ENCODE data around the gene ROM1. TPM values are rescaled to one million over a fixed set of nuclear protein-coding genes. Genes with fewer than 3 reads are reported as not detected.

ROM1 gene
- total RNA-seq, 1 experiment from 2014 or later = 2.7 TPM

GRCh38 chr11:62656796-62657429 is 43.9 kb downstream of the ROM1 start:
- TF ChIP-seq FOSL1 (IDR thresholded peaks at IDR 0.05; ENCODE audit: low read depth) (no peak), SP1 (IDR thresholded peaks at IDR 0.05; ENCODE audit: low read depth) (no peak), POLR2A (IDR thresholded peaks at IDR 0.05; ENCODE audit: borderline replicate concordance, extremely low read depth, insufficient read depth, insufficient read length) (no peak), SIN3A (IDR thresholded peaks at IDR 0.05; ENCODE audit: low read depth) (no peak), REST (IDR thresholded peaks at IDR 0.05; ENCODE audit: low read depth) (no peak), ELF1 (IDR thresholded peaks at IDR 0.05; ENCODE audit: borderline replicate concordance, low read depth) (no peak), EZH2phosphoT487 (IDR thresholded peaks at IDR 0.05; ENCODE audit: borderline replicate concordance) (no peak), EZH2 (IDR thresholded peaks at IDR 0.05) (no peak), SRF (IDR thresholded peaks at IDR 0.05; ENCODE audit: low read depth) (no peak), CEBPB (IDR thresholded peaks at IDR 0.05; ENCODE audit: low read depth) (no peak), CBX3 (IDR thresholded peaks at IDR 0.05; ENCODE audit: low read depth) (no peak), ZNF274 (IDR thresholded peaks at IDR 0.05; ENCODE audit: low read depth, low read length) (no peak), ZFX (IDR thresholded peaks at IDR 0.05) (no peak), YY1 (IDR thresholded peaks at IDR 0.05; ENCODE audit: extremely low read depth, insufficient replicate concordance, low read depth, low read length) (no peak)
- TF ChIP-seq, protein P1, sequence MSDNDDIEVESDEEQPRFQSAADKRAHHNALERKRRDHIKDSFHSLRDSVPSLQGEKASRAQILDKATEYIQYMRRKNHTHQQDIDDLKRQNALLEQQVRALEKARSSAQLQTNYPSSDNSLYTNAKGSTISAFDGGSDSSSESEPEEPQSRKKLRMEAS (IDR thresholded peaks at IDR 0.05) = no peak
- TF ChIP-seq, protein P2, sequence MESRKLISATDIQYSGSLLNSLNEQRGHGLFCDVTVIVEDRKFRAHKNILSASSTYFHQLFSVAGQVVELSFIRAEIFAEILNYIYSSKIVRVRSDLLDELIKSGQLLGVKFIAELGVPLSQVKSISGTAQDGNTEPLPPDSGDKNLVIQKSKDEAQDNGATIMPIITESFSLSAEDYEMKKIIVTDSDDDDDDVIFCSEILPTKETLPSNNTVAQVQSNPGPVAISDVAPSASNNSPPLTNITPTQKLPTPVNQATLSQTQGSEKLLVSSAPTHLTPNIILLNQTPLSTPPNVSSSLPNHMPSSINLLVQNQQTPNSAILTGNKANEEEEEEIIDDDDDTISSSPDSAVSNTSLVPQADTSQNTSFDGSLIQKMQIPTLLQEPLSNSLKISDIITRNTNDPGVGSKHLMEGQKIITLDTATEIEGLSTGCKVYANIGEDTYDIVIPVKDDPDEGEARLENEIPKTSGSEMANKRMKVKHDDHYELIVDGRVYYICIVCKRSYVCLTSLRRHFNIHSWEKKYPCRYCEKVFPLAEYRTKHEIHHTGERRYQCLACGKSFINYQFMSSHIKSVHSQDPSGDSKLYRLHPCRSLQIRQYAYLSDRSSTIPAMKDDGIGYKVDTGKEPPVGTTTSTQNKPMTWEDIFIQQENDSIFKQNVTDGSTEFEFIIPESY (IDR thresholded peaks at IDR 0.05; ENCODE audit: extremely low read depth, insufficient replicate concordance, low read length) = no peak
- TF ChIP-seq, protein P3, sequence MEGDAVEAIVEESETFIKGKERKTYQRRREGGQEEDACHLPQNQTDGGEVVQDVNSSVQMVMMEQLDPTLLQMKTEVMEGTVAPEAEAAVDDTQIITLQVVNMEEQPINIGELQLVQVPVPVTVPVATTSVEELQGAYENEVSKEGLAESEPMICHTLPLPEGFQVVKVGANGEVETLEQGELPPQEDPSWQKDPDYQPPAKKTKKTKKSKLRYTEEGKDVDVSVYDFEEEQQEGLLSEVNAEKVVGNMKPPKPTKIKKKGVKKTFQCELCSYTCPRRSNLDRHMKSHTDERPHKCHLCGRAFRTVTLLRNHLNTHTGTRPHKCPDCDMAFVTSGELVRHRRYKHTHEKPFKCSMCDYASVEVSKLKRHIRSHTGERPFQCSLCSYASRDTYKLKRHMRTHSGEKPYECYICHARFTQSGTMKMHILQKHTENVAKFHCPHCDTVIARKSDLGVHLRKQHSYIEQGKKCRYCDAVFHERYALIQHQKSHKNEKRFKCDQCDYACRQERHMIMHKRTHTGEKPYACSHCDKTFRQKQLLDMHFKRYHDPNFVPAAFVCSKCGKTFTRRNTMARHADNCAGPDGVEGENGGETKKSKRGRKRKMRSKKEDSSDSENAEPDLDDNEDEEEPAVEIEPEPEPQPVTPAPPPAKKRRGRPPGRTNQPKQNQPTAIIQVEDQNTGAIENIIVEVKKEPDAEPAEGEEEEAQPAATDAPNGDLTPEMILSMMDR (IDR thresholded peaks at IDR 0.05 in 2 of 3, conservative IDR thresholded peaks at IDR 0.05 in 1 of 3; ENCODE audit: borderline replicate concordance in 1 of 3, insufficient read depth in 1 of 3, low read depth in 2 of 3, low read length in 2 of 3) = no peak

More at GRCh38 chr11:62656796-62657429, 43.9 kb downstream of the ROM1 start:
- Histone ChIP-seq H3K36me3 (ENCODE audit: control insufficient read depth in 1 of 2, insufficient read depth in 2 of 2, low read length in 2 of 2) (no peaks in the 10 kb centered on the region), H3K4me2 (ENCODE audit: low read length) (no peak overlapping the region), H3K9me3 (ENCODE audit: control insufficient read depth in 1 of 2, insufficient read depth in 1 of 2, low read depth in 1 of 2, low read length in 2 of 2) (no peaks in the 10 kb centered on the region), H4K20me1 (ENCODE audit: insufficient read depth) (no peaks in the 10 kb centered on the region), H3K27ac (ENCODE audit: low read depth, low read length) (no peak overlapping the region), H3K4me1 (ENCODE audit: control insufficient read depth in 1 of 2, insufficient read depth in 2 of 2, low read length in 2 of 2) (peaks cover 2 to 16% of the 10 kb centered on the region in 2 experiments; a peak in 3 of 4 replicates), H3K4me3 (replicated peaks in 1 of 2; ENCODE audit: low read depth in 1 of 2, low read length in 2 of 2) (no peak overlapping the region), H2AFZ (ENCODE audit: low read depth, low read length, poor library complexity, severe bottlenecking) (no peak overlapping the region), H3K79me2 (ENCODE audit: insufficient read depth, low read length) (peaks cover 12% of the 10 kb centered on the region), H3K9me2 (ENCODE audit: insufficient read depth) (no peaks in the 10 kb centered on the region), H3K9ac (ENCODE audit: low read length) (no peak overlapping the region), H3K27me3 (ENCODE audit: insufficient read depth, low read length) (no peaks in the 10 kb centered on the region)
- DNase-seq (ENCODE audit: low read depth, low spot score) = no peak
- no TSS peak for BruUV-seq (replicated peaks)
- POLR2A ChIA-PET = interaction anchor here (1.3 to 14.1 kb wide), 4 partner anchors 9 to 184 kb away, joined by 4 to 195 read pairs (median 4); partner anchors contain the start of genes C11orf98, CSKMT, LBHD1 and TUT1
- CTCF ChIA-PET = no interaction called here
- ATAC-seq = no peak
- intact Hi-C loops (cut with micrococcal nuclease) = no loop called here
- RAD21 ChIA-PET (ENCODE audit: low non-redundant PET in 1 of 2, low total read pairs in 2 of 2, uncharacterized antibody in 2 of 2, unreplicated experiment in 2 of 2) = no interaction called here
